IPS-NIHi11 (cell line): ENCODE measurements around the gene HSF5.

ENCODE experiments used
- DNase-seq: peaks from one replicate; pipeline ENCODE4 v3.0.0; 2012; ENCODE audit warnings: mixed read lengths, low spot score

HSF5 gene

GRCh38 chr17:58385359-58385899, 102.8 kb downstream of the HSF5 start:
- DNase-seq: no peak

- DNase-seq: no peak
Measured at GRCh38 chr17:58384897-58385296, 103.3 kb downstream of the HSF5 start.

- DNase-seq: no peak
Measured at GRCh38 chr17:58383892-58384462, 104.2 kb downstream of the HSF5 start.

- no peak for DNase-seq
Measured at GRCh38 chr17:58382872-58383242, 105.4 kb downstream of the HSF5 start.

DNA sequence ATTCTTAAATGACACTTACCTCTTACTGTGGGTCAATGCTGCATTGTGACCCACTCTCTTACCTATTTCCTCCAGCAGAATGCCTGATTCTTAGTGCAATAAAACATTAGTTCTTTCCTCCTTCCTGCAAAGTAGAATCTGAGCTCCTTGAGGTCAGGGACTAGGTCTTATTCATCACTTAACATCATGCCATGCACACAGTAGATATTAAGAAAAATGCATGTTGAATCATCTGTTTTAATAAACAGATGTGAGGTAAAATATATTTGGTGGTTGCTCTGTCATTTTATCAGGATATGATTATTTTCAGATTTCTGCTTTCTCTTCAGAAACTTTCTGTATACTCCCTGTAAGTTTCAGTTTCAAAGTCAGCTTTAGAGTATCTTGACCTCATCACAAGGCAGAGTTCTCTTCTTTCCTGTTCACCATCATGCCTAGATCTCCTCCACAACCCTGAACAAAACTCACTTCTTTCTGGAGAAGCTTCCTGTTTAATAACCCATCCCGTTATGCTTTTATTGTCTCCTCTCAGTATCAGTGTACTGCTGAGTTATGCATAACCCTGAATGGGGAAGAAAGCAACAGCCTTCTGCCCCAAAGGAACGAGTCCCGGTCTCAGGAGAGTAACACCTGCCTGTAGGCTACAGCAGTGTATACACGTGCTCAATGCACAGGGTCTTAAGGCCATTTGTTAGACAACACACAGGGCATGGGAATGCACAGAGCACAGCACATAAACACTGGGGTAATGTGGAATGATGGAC, 105.9 kb downstream of the HSF5 start:
- no peak for DNase-seq

- DNase-seq: no peak
Measured at GRCh38 chr17:58381124-58382035, 106.8 kb downstream of the HSF5 start.

DNA sequence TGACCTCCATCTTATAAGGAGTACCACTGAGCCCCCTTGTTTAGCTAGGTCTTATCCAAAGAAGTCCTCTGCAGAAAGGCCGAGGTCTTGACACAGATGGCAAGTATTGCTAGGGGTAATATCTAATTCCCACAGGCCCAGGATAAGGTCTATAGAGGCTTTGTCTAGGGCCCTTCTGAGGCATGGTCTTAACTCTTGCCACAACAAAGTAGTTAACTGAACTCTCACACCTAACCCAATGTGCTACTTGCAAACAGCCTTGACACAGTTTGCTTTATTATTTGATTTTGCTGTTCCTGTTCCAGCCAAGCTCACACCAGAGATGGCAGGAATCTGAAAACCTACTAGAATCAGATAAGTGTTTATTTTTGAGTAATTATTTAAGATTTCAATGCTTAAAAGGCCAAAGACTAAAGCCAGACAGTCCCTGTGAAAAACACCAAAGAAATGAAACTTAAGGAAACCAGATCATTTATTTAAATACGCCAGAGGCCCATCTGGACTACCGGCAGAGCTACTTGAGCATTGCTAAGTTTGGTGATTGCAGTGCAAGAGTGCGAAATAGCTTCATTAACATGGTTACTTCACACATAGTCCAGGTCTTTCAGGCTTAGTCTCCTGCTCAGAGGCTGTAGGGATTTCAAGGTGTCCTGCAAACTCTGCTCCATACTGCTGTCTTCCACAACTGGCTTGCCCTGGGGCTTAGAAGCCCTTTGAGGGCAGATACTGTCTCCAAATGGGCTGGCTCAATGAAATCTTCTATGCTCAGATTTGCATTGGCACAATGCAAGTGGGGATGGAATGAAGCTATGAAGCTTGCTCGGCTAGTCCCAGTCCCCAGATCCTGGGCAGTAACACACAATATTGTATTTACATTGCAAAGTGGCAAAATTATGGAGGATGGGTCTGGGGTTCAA, 107.7 kb downstream of the HSF5 start:
- DNase-seq: no peak

- DNase-seq: no peak
Measured at GRCh38 chr17:58379511-58379824, 108.7 kb downstream of the HSF5 start.

DNA sequence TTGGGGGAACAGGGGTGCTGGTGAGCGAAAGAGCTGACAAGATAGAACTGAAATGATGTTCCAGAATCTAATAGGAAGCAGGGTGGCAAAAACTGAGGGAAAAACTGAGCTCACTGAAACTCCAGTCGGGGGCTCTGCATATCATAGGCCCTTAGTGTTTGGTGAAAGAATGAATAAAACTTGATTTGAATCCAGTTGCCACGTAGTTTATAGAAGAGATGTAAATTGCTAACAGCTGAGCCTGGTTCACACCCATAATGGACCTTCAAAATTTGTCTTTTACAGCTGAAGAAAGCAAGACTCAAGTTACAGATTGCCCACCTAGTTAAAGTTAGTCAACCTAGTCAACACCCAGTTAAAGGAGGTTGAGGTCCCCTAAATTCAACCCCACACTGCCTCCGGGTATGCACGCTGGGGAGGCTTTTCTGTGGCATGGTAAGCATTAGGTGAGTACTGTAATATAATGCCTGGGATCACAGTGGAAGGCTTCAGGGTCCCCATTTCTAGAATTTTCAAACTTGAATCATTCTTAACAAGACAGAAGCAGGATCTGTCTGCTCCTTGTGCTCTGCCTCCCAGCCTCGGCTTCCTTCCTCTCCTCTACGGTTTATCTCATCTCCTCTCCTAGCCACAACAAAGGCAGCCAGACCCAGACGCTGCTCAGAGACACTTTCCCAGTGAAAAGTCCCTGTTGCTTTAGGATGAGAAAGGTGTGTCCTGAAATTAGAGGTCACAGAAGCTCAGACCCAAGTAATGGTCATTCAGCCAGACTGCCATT, 109.3 kb downstream of the HSF5 start:
- DNase-seq: no peak

- DNase-seq: no peak
Measured at GRCh38 chr17:58377661-58378060, 110.5 kb downstream of the HSF5 start.

GRCh38 chr17:58377093-58377601, 111.1 kb downstream of the HSF5 start:
- no peak for DNase-seq

- no peak for DNase-seq
Measured at GRCh38 chr17:58376472-58377000, 111.7 kb downstream of the HSF5 start.

DNA sequence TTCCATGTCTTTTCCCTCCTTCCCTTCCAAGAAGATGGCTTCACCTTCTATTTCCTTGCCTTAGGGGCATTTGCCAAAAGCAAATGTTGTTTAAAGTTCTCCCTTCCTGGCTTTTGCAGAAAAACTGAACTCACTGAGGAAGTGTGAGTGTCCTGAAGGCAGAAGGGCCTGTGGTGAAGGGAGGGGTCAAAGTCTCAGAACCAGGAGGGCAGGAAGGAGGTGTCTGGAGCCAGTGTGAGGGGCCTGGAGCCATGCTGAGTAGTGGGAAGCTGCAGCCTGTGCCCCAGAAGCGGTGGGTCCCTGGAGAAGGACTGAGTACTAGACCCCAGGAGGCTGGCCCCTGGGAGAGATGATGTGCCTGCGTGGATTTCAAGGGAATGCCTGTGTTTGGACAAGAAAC, 112.4 kb downstream of the HSF5 start:
- DNase-seq: no peak

GRCh38 chr17:58375256-58375655, 113.0 kb downstream of the HSF5 start:
- DNase-seq: no peak

GRCh38 chr17:58373923-58374322, 114.3 kb downstream of the HSF5 start:
- no peak for DNase-seq

DNA sequence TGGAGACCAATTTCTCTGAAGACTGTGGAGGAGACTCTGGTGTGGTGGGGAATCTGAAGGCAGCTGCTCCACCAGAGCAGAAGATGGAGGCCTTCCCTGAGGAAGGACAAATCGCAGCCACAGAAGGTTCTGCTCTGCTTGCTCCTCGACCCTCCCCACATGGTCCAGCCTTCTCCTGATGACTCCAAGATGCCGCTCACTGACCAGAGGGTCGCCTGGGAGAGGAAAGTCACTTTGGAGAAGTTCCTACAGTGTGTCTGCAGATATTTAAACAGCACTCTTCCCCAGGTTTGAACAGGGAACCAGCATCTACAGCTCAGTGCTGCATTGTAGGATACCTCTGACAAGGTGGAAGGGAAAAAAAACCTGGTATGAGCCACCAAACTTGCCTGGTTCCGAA, 115.2 kb downstream of the HSF5 start:
- DNase-seq: no peak

DNA sequence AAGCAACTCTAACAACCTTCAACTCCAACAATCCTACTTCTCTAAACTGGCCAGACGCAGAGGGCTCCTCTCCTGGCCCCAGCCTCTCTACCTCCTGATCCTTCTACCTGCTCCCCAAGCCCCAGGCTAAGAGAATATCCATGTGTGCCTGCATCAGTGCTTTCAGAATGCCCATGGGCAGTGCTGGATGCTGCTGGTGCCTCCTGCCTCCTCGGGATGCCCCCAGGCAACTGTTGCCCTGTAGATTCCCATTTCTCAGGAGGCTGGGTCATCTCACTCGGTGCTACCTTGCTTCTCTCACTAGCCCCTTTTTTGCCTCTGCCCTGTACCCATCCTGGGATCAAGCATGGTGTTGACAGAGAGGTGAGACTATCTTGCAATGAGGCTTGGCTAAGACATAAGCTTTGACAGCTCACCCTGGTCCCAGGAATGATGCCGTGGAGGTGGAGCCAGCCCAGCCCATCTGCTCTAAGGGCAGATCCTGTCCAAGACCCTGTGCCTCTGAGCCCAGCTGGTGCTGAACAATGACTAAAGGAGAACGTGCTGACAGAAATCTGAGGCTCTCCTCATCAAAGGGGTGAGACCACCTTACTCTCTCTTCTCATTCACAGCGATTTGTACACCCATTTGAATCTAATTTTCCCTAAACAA, 116.8 kb downstream of the HSF5 start:
- no peak for DNase-seq

DNA sequence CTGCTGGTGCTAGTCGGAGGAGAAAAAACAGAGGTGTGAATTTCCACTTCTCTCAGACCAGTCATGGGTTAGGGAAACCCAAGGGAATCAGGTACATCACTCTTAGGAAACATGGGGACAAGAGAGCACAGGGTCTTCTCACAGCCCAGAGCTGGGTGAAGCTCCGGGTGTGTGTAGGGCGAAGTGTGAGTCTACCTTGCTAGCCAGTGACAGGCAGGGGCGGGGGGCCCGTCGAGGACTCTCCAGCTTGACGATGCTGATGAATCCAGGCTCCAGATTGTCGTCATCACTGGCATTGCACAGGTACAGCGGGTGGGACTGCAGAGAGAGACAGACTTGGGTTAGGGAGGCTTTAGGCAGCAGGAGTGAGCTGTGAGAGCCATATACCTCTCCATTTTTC, 117.5 kb downstream of the HSF5 start:
- DNase-seq: no peak

GRCh38 chr17:58370309-58370708, 117.9 kb downstream of the HSF5 start:
- no peak for DNase-seq
